Heart left ventricle (tissue), 16 donors: ENCODE measurements around the gene CCDC146. TPM values are rescaled to one million over a fixed set of nuclear protein-coding genes. Genes with fewer than 3 reads are reported as not detected.
"Not testable (repeated sequence)": the region's sequence is repeated elsewhere in the genome, so short reads cannot be mapped to it uniquely, and the experiment has no call there.

ENCODE experiments used
- ATAC-seq, 4 donors: fragments of 200-7000 bp; cut with Tn5 transposase; one replicate each; pipeline ENCODE4 v1.9.1; 2020 to 2022; ENCODE audit warnings: moderate library complexity in 4 of 4, mild to moderate bottlenecking in 3 of 4, moderate number of reproducible peaks in 1 of 4
- DNase-seq, 5 donors: peaks; one replicate each; pipeline ENCODE4 v3.0.0-alpha.2; 2020
- H3K27ac ChIP-seq, 12 donors: fragments of 200-600 bp; sonication (generic) in 4 of 12; one replicate each; pipeline versions ENCODE4 v1.5.0 to v1.8.0; 2016 to 2022; ENCODE audit warnings: mild to moderate bottlenecking in 2 of 12
- H3K27me3 ChIP-seq, 9 donors: fragments of 200-600 bp; sonication (generic) in 2 of 9; one replicate each; pipeline versions ENCODE4 v1.5.1 to v1.8.0; 2016 to 2022; ENCODE audit warnings: mild to moderate bottlenecking in 3 of 9
- H3K36me3 ChIP-seq, 9 donors: fragments of 200-600 bp; sonication (generic) in 2 of 9; one replicate each; pipeline versions ENCODE4 v1.5.0 to v1.8.0; 2018 to 2022; ENCODE audit warnings: mild to moderate bottlenecking in 2 of 9
- H3K4me1 ChIP-seq, 12 donors: fragments of 200-600 bp; sonication (generic) in 4 of 12; one replicate each; pipeline versions ENCODE4 v1.5.0 to v1.8.0; 2016 to 2022; ENCODE audit warnings: mild to moderate bottlenecking in 3 of 12
- H3K4me3 ChIP-seq, 12 donors: fragments of 200-600 bp; sonication (generic) in 4 of 12; one replicate each; pipeline versions ENCODE4 v1.5.0 to v1.8.0; 2017 to 2022; ENCODE audit warnings: mild to moderate bottlenecking in 9 of 12, moderate library complexity in 4 of 12
- H3K9me3 ChIP-seq, 12 donors: fragments of 200-600 bp; sonication (generic) in 4 of 12; one replicate each; pipeline versions ENCODE4 v1.5.0 to v1.8.0; 2016 to 2022; ENCODE audit warnings: mild to moderate bottlenecking in 1 of 12
- CTCF ChIP-seq, 12 donors: fragments of 200-600 bp; sonication (generic) in 4 of 12; IDR thresholded peaks; one replicate each; pipeline versions ENCODE4 v1.5.0 to v1.8.0; 2018 to 2022; ENCODE audit warnings: antibody characterized with exemption in 12 of 12, mild to moderate bottlenecking in 5 of 12
- POLR2A ChIP-seq, 2 donors: fragments of 450-650 bp; IDR thresholded peaks; one replicate each; pipeline ENCODE4 v1.6.1; 2017; ENCODE audit warnings: antibody characterized with exemption in 2 of 2, mild to moderate bottlenecking in 2 of 2, moderate library complexity in 2 of 2
- WGBS, 4 donors: extraction: QIAGEN DNeasy Blood & Tissue Kit in 2 of 4; methylation state at CpG; one replicate each; pipeline versions ENCODE4 v1.1.5 to v1.1.7; 2013 to 2018; 5-methylcytosine and 5-hydroxymethylcytosine counted together
- intact Hi-C, 10 donors: fragments of 100-400 bp; cut with DNase I; formaldehyde crosslinking; loops; one replicate each; pipeline versions ENCODE4 v1.11.1 to v1.14.2; 2022
- polyA plus RNA-seq, 2 donors: library from polyadenylated mRNA; stranded (reverse); fragments of 200-250 nt; gene quantifications; one replicate each; pipeline ENCODE4 v1.2.3, GENCODE V29; 2013
- total RNA-seq, 9 donors: library from RNA; depleted of rRNA in 2 of 9; stranded (reverse); fragments of >200 nt in 2 of 9; fragmentation: NEBNext Ultra II Directional in 3 of 9; extraction: Animal tissue kit (Norgen Biotek cat#: 25700) in 3 of 9; gene quantifications; one replicate each; pipeline versions ENCODE4 v1.1.0 to v1.2.4, GENCODE V29; 2016 to 2023
- donor health status: ischemic (EF 13 %, LVEDD 7.1; RV severe dilation, severe dysfunction).
- donor health status: healthy with polysubstance abuse.
- donor health status: DM: no; HTN: yes; CAD: no.
- donor health status: DM: no; HTN: no; CAD: no.
- donor health status: ischemic (EF 25% LVEDD 6.9; RV normal size, moderate dysfunction).
- donor health status: ischemic (EF 25% LVEDD 5.7; RV mildly dilated, moderate dysfunction).
- donor health status: healthy.
- donor health status: DM: yes; HTN: yes; CAD: no.
- donor health status: ischemic (EF 35%, LVEDD 5.7; RV mildly dilated, moderate dysfunction).
- donor health status: nonischemic (EF 11% LVEDD 7.7; RV severe dilation, severe dysfunction).
- donor health status: DM: yes; HTN: yes; CAD: no.
- donor health status: PGD.
- donor health status: ischemic (EF 29% LVEDD 5.4; RV normal size, mild dysfunction).
- donor health status: nonischemic (EF 23%, LVEDD 6.1; RV moderate dilation, normal function).

CCDC146 gene
- total and polyA plus RNA-seq, 11 donors, result 2.1 to 13.3 (median 6.6) TPM

- no peaks in the 10 kb centered on the region for H3K36me3 ChIP-seq
- H3K4me1 ChIP-seq, result peaks cover 0 to 21% (median 0%) of the 10 kb centered on the region in 12 donors
- no peak overlapping the region for H3K4me3 ChIP-seq
- peak overlapping the region in 1 of 12 donors; percentile 33 for H3K27ac ChIP-seq
- intact Hi-C loops, result no loop called here
- DNase-seq, result no peak
- ATAC-seq, result peak in 3 of 4 donors; percentile 22 to 57 (median 47)
- 28 to 48% (median 33%) methylated on average over 1 of the region's 1 CpG for WGBS, 4 donors
- no peaks in the 10 kb centered on the region for H3K27me3 ChIP-seq
- TF ChIP-seq CTCF (IDR thresholded peaks at IDR 0.05) (no peak), POLR2A (IDR thresholded peaks at IDR 0.05) (no peak)
- peaks cover 0 to 3% (median 0%) of the 10 kb centered on the region in 12 donors for H3K9me3 ChIP-seq
Measured at GRCh38 chr7:77157446-77157845, 35.0 kb downstream of the CCDC146 start.

- DNase-seq, intact Hi-C loops, ATAC-seq, H3K9me3 ChIP-seq, H3K27ac ChIP-seq, H3K36me3 ChIP-seq, H3K4me1 ChIP-seq, H3K4me3 ChIP-seq, H3K27me3 ChIP-seq: not testable (repeated sequence)
- 83 to 90% (median 88%) methylated on average over 4 of the region's 4 CpGs for WGBS, 4 donors
Measured at GRCh38 chr7:77171073-77171472, 48.7 kb downstream of the CCDC146 start.

- not testable (repeated sequence) for H3K36me3 ChIP-seq
- 72 to 80% (median 77%) methylated on average over 4 to 6 of the region's 6 CpGs for WGBS, 4 donors
Measured at GRCh38 chr7:77172437-77173172, 50.2 kb downstream of the CCDC146 start.

GRCh38 chr7:77174418-77174817 lies 52.0 kb downstream of the CCDC146 start:
- H3K27ac ChIP-seq, H3K4me1 ChIP-seq, H3K4me3 ChIP-seq, H3K27me3 ChIP-seq, H3K9me3 ChIP-seq, intact Hi-C loops, ATAC-seq, DNase-seq, H3K36me3 ChIP-seq: not testable (repeated sequence)
- WGBS, 4 donors, result 93 to 100% (median 94%) methylated on average over 2 to 3 of the region's 4 CpGs

More at GRCh38 chr7:77172437-77173172, 50.2 kb downstream of the CCDC146 start:
- H3K27me3 ChIP-seq, H3K4me1 ChIP-seq, DNase-seq, ATAC-seq, H3K9me3 ChIP-seq, H3K27ac ChIP-seq, H3K4me3 ChIP-seq, intact Hi-C loops: not testable (repeated sequence)

GRCh38 chr7:77175274-77175800 lies 52.9 kb downstream of the CCDC146 start:
- DNase-seq, intact Hi-C loops, H3K4me1 ChIP-seq, H3K36me3 ChIP-seq, ATAC-seq, H3K9me3 ChIP-seq, H3K27me3 ChIP-seq, H3K4me3 ChIP-seq: not testable (repeated sequence)
- WGBS, 4 donors, result 86 to 98% (median 89%) methylated on average over 1 to 2 of the region's 3 CpGs
- peak overlapping the region in 1 of 12 donors; percentile 23 for H3K27ac ChIP-seq

GRCh38 chr7:77177321-77177904 lies 55.0 kb downstream of the CCDC146 start:
- H3K4me1 ChIP-seq, H3K27me3 ChIP-seq, intact Hi-C loops, H3K9me3 ChIP-seq, DNase-seq, H3K36me3 ChIP-seq, H3K4me3 ChIP-seq, ATAC-seq, H3K27ac ChIP-seq: not testable (repeated sequence)
- 66 to 84% (median 71%) methylated on average over 9 of the region's 9 CpGs for WGBS, 4 donors

GRCh38 chr7:77178024-77178423 lies 55.6 kb downstream of the CCDC146 start:
- intact Hi-C loops, H3K36me3 ChIP-seq, H3K4me1 ChIP-seq, H3K4me3 ChIP-seq, DNase-seq, H3K27ac ChIP-seq, ATAC-seq, H3K27me3 ChIP-seq, H3K9me3 ChIP-seq: not testable (repeated sequence)
